RWPE2 (cell line): Measurements from ENCODE around the gene SMTNL1.

Experiments used
- ATAC-seq: fragments of 200-7000 bp; cut with Tn5 transposase; 3 replicates; pipeline ENCODE4 v1.9.1; 2021; ENCODE audit warnings: low read depth
- DNase-seq: peaks from one replicate; pipeline ENCODE4 v3.0.0-alpha.2; 2020; ENCODE audit warnings: low spot score
- H3K27ac ChIP-seq: fragments of 450-650 bp; 2 replicates; pipeline ENCODE4 v1.5.1; 2017; ENCODE audit warnings: mild to moderate bottlenecking; ENCODE audit not compliant: poor library complexity, severe bottlenecking
- H3K27me3 ChIP-seq: fragments of 250-450 bp; sonication (Bioruptor Pico); 2 replicates; pipeline ENCODE4 v1.5.1; 2021; ENCODE audit warnings: mild to moderate bottlenecking, moderate library complexity; ENCODE audit not compliant: insufficient read depth, poor library complexity, severe bottlenecking
- H3K36me3 ChIP-seq: fragments of 250-450 bp; sonication (Bioruptor Pico); 2 replicates; pipeline ENCODE4 v1.5.1; 2020; ENCODE audit warnings: low read depth, mild to moderate bottlenecking, moderate library complexity
- H3K4me1 ChIP-seq: fragments of 250-450 bp; sonication (Bioruptor Pico); 2 replicates; pipeline ENCODE4 v1.5.1; 2021; ENCODE audit warnings: mild to moderate bottlenecking, moderate library complexity; ENCODE audit not compliant: insufficient read depth, poor library complexity, severe bottlenecking
- H3K4me3 ChIP-seq: fragments of 250-450 bp; sonication (Bioruptor Pico); 2 replicates; pipeline ENCODE4 v1.5.1; 2021; ENCODE audit warnings: mild to moderate bottlenecking, moderate library complexity; ENCODE audit not compliant: severe bottlenecking
- H3K9me3 ChIP-seq: fragments of 250-450 bp; sonication (Bioruptor Pico); 2 replicates; pipeline ENCODE4 v1.5.1; 2021; ENCODE audit warnings: mild to moderate bottlenecking, moderate library complexity; ENCODE audit not compliant: severe bottlenecking
- CTCF ChIP-seq: fragments of 450-650 bp; IDR thresholded peaks from one replicate; pipeline ENCODE4 v1.5.1; 2017; ENCODE audit warnings: mild to moderate bottlenecking, moderate library complexity; ENCODE audit not compliant: poor library complexity, severe bottlenecking

Gene SMTNL1

GRCh38 chr11:57543593-57543992 lies 6.2 kb downstream of the SMTNL1 start:
- H3K4me3 ChIP-seq, result no peak overlapping the region
- TF ChIP-seq CTCF, result no peak
- no peaks in the 10 kb centered on the region for H3K27me3 ChIP-seq
- no peaks in the 10 kb centered on the region for H3K9me3 ChIP-seq
- no peaks in the 10 kb centered on the region for H3K36me3 ChIP-seq
- ATAC-seq, result peak; percentile 50; the same call in 2 of the 3 replicates
- no peak for DNase-seq
- H3K4me1 ChIP-seq, result no peaks in the 10 kb centered on the region
- H3K27ac ChIP-seq, result no peak overlapping the region

GRCh38 chr11:57544566-57544965 lies 7.2 kb downstream of the SMTNL1 start:
- Histone ChIP-seq H3K4me3 (no peak overlapping the region), H3K27me3 (no peaks in the 10 kb centered on the region), H3K36me3 (no peaks in the 10 kb centered on the region; the same call in 1 of the 2 replicates), H3K27ac (no peak overlapping the region), H3K9me3 (no peaks in the 10 kb centered on the region), H3K4me1 (no peaks in the 10 kb centered on the region)
- ATAC-seq (no peak), DNase-seq (no peak)
- no peak for TF ChIP-seq CTCF

GRCh38 chr11:57545883-57546282 lies 8.5 kb downstream of the SMTNL1 start:
- H3K36me3 ChIP-seq, result peaks cover 11% of the 10 kb centered on the region; the same call in 1 of the 2 replicates
- ATAC-seq (no peak), DNase-seq (no peak)
- H3K4me1 ChIP-seq, result no peaks in the 10 kb centered on the region
- TF ChIP-seq CTCF, result no peak
- H3K27ac ChIP-seq, result no peak overlapping the region
- H3K27me3 ChIP-seq, result no peaks in the 10 kb centered on the region
- no peak overlapping the region for H3K4me3 ChIP-seq
- no peaks in the 10 kb centered on the region for H3K9me3 ChIP-seq

GRCh38 chr11:57546451-57546850 lies 9.1 kb downstream of the SMTNL1 start:
- Histone ChIP-seq H3K4me3 (no peak overlapping the region), H3K4me1 (no peaks in the 10 kb centered on the region), H3K27me3 (no peaks in the 10 kb centered on the region), H3K36me3 (peaks cover 17% of the 10 kb centered on the region; the same call in 1 of the 2 replicates), H3K27ac (no peak overlapping the region), H3K9me3 (no peaks in the 10 kb centered on the region)
- DNase-seq (no peak), ATAC-seq (no peak)
- TF ChIP-seq CTCF, result no peak

GRCh38 chr11:57546869-57547475 lies 9.6 kb downstream of the SMTNL1 start:
- H3K27ac ChIP-seq, result no peak overlapping the region
- peak; percentile 62; the same call in 2 of the 3 replicates for ATAC-seq

More at GRCh38 chr11:57546869-57547475, 9.6 kb downstream of the SMTNL1 start:
- Histone ChIP-seq H3K4me1 (no peaks in the 10 kb centered on the region), H3K9me3 (no peaks in the 10 kb centered on the region), H3K4me3 (no peak overlapping the region), H3K36me3 (peaks cover 20% of the 10 kb centered on the region), H3K27me3 (no peaks in the 10 kb centered on the region)
- no peak for TF ChIP-seq CTCF
- DNase-seq, result no peak
